GM21529 (cell line): ENCODE data around the gene BRICD5.
"Not testable (repeated sequence)": the region's sequence is repeated elsewhere in the genome, so short reads cannot be mapped to it uniquely, and the experiment has no call there.

Experiments used
- ATAC-seq: cut with Tn5 transposase; IDR thresholded peaks from one replicate; pipeline ENCODE4 v1.9.1; 2021; ENCODE audit not compliant: unreplicated experiment

Gene BRICD5

GRCh38 chr16:2210386-2211365 is at the start of gene BRICD5:
Gene BRICD5 (minus strand): TSS chr16:2210863. CDS start chr16:2210833, 30 bp downstream.
- no peak for ATAC-seq

GRCh38 chr16:2260250-2260649 is 49.6 kb upstream of the BRICD5 start:
- no peak for ATAC-seq

- not testable (repeated sequence) for ATAC-seq
Measured at GRCh38 chr16:2258530-2258929, 47.9 kb upstream of the BRICD5 start.

GRCh38 chr16:2257726-2258125 is 47.1 kb upstream of the BRICD5 start:
- no peak for ATAC-seq

- ATAC-seq: no peak
Measured at GRCh38 chr16:2256531-2257140, 46.0 kb upstream of the BRICD5 start.

- ATAC-seq: no peak
Measured at GRCh38 chr16:2253293-2253692, 42.6 kb upstream of the BRICD5 start.

- no peak for ATAC-seq
Measured at GRCh38 chr16:2252806-2253148, 42.1 kb upstream of the BRICD5 start.

GRCh38 chr16:2251296-2252111 is 40.8 kb upstream of the BRICD5 start, which contains the start of gene ECI1:
Gene ECI1 (minus strand): TSS chr16:2251587. CDS start chr16:2251566, 21 bp downstream.
- ATAC-seq: peak; percentile 85

- ATAC-seq: no peak
Measured at GRCh38 chr16:2250652-2251295, 40.1 kb upstream of the BRICD5 start.

GRCh38 chr16:2246301-2246885 is 35.7 kb upstream of the BRICD5 start:
- no peak for ATAC-seq

- ATAC-seq: no peak
Measured at GRCh38 chr16:2244926-2245795, 34.5 kb upstream of the BRICD5 start.

- no peak for ATAC-seq
Measured at GRCh38 chr16:2244301-2244700, 33.6 kb upstream of the BRICD5 start.

- ATAC-seq: no peak
Measured at GRCh38 chr16:2243781-2244180, 33.1 kb upstream of the BRICD5 start.

- ATAC-seq: no peak
Measured at GRCh38 chr16:2243031-2243528, 32.4 kb upstream of the BRICD5 start.

GRCh38 chr16:2242598-2242997 is 31.9 kb upstream of the BRICD5 start:
- no peak for ATAC-seq

GRCh38 chr16:2240331-2240730 is 29.7 kb upstream of the BRICD5 start:
- ATAC-seq: not testable (repeated sequence)

- ATAC-seq: no peak
Measured at GRCh38 chr16:2238838-2239675, 28.4 kb upstream of the BRICD5 start.

- ATAC-seq: no peak
Measured at GRCh38 chr16:2238150-2238837, 27.6 kb upstream of the BRICD5 start.
